SK-N-SH (cell line): ENCODE measurements around the gene SLC13A4. TPM values are rescaled to one million over a fixed set of nuclear protein-coding genes. Genes with fewer than 3 reads are reported as not detected.
A peak's percentile ranks its signal among the peaks of the same experiment; 100 is the strongest.

Source experiments
- CTCF ChIA-PET: fragments of 300-600, 350-600 bp; formaldehyde crosslinking; extraction: SDS; loops from one replicate; lab custom pipeline; 2021; lab: Yijun Ruan, JAX
- POLR2A ChIA-PET: fragments of 350-600 bp; sonication (Branson Sonifier 250); formaldehyde crosslinking; extraction: SDS; loops from one replicate; lab custom pipeline; 2020; ENCODE audit warnings: antibody characterized with exemption, inconsistent platforms; lab: Yijun Ruan, JAX
- DNase-seq: peaks from one replicate; pipeline ENCODE4 v3.0.0; 2012
- H2AFZ ChIP-seq: fragments of 200-600 bp; sonication (generic); 2 replicates; pipeline ENCODE4 v1.8.1; 2016; ENCODE audit warnings: antibody characterized with exemption, mild to moderate bottlenecking, low read depth
- H3F3A ChIP-seq: fragments of 200-600 bp; sonication (generic); replicated peaks from 2 replicates; pipeline ENCODE3; 2016; ENCODE audit warnings: antibody characterized with exemption, mild to moderate bottlenecking; ENCODE audit not compliant: insufficient read depth
- H3K27ac ChIP-seq, 2 experiments: fragments of 200-500 bp in 1 of 2; fragments of 200-600 bp in 1 of 2; sonication (Bioruptor generic) in 1 of 2; sonication (generic), shearing (Covaris generic) in 1 of 2; 2 replicates each; pipeline versions ENCODE4 v1.5.1 to v1.6.1; 2014 to 2016; ENCODE audit warnings: low read depth in 2 of 2, inconsistent platforms in 1 of 2, low read length in 1 of 2, mild to moderate bottlenecking in 1 of 2, mixed read lengths in 1 of 2
- H3K27me3 ChIP-seq: fragments of 200-600 bp; sonication (generic), shearing (Covaris generic); 2 replicates; pipeline ENCODE4 v1.6.1; 2016; ENCODE audit warnings: mixed run types; ENCODE audit not compliant: insufficient read depth
- H3K36me3 ChIP-seq, 2 experiments: fragments of 200-500 bp in 1 of 2; fragments of 200-600 bp in 1 of 2; sonication (Bioruptor generic) in 1 of 2; sonication (generic) in 1 of 2; replicated peaks in 1 of 2; 2 replicates each; pipeline versions ENCODE3 to v1.5.1; 2014 to 2016; ENCODE audit warnings: low read length in 1 of 2, mild to moderate bottlenecking in 1 of 2; ENCODE audit not compliant: insufficient read depth in 2 of 2, control insufficient read depth in 1 of 2
- H3K4me1 ChIP-seq, 2 experiments: fragments of 200-500 bp in 1 of 2; fragments of 200-600 bp in 1 of 2; sonication (Bioruptor generic) in 1 of 2; sonication (generic), shearing (Covaris generic) in 1 of 2; 2 replicates each; pipeline versions ENCODE4 v1.5.1 to v1.6.1; 2014 to 2016; ENCODE audit warnings: low read depth in 1 of 2, low read length in 1 of 2, mixed run types in 1 of 2; ENCODE audit not compliant: insufficient read depth in 2 of 2, control insufficient read depth in 1 of 2
- H3K4me2 ChIP-seq: fragments of 200-600 bp; sonication (generic), shearing (Covaris generic); 2 replicates; pipeline ENCODE4 v1.6.1; 2017; ENCODE audit warnings: mixed run types
- H3K4me3 ChIP-seq, 2 experiments: fragments of 200-500 bp in 1 of 2; fragments of 200-600 bp in 1 of 2; sonication (Bioruptor generic) in 1 of 2; sonication (generic), shearing (Covaris generic) in 1 of 2; 2 replicates each; pipeline versions ENCODE4 v1.5.1 to v1.8.1; 2014 to 2016; ENCODE audit warnings: low read depth in 2 of 2, inconsistent platforms in 1 of 2, low read length in 1 of 2, mild to moderate bottlenecking in 1 of 2, mixed read lengths in 1 of 2, moderate library complexity in 1 of 2
- H3K79me2 ChIP-seq: fragments of 200-600 bp; sonication (generic); 2 replicates; pipeline ENCODE4 v1.8.1; 2017; ENCODE audit warnings: mild to moderate bottlenecking; ENCODE audit not compliant: insufficient read depth
- H3K9ac ChIP-seq: fragments of 200-600 bp; sonication (generic); 2 replicates; pipeline ENCODE4 v1.6.1; 2017; ENCODE audit warnings: mixed run types
- H3K9me2 ChIP-seq: fragments of 200-600 bp; sonication (generic); 2 replicates; pipeline ENCODE4 v1.6.1; 2017; ENCODE audit warnings: mixed run types
- H3K9me3 ChIP-seq: fragments of 200-600 bp; sonication (generic); 2 replicates; pipeline ENCODE4 v1.6.1; 2017; ENCODE audit warnings: mixed run types, mild to moderate bottlenecking, moderate library complexity
- H4K20me1 ChIP-seq: fragments of 200-600 bp; sonication (generic); 2 replicates; pipeline ENCODE4 v1.6.1; 2017; ENCODE audit warnings: mild to moderate bottlenecking, mixed run types; ENCODE audit not compliant: insufficient read depth
- CHD2 ChIP-seq: fragments of 150-350 bp; IDR thresholded peaks from 2 replicates; pipeline ENCODE4 v1.6.1; 2018; ENCODE audit warnings: low read length; ENCODE audit not compliant: partially characterized antibody
- CTCF ChIP-seq: fragments of 200-600 bp; sonication (generic); IDR thresholded peaks from 2 replicates; pipeline ENCODE4 v1.6.1; 2017; ENCODE audit warnings: antibody characterized with exemption, mild to moderate bottlenecking, moderate library complexity
- ELF1 ChIP-seq: IDR thresholded peaks from 2 replicates; pipeline ENCODE4 v1.4.0; 2012
- EZH2phosphoT487 ChIP-seq: fragments of 200-600 bp; sonication (generic); IDR thresholded peaks from 2 replicates; pipeline ENCODE4 v1.6.1; 2017; ENCODE audit warnings: low read depth, mixed run types, mild to moderate bottlenecking, antibody characterized with exemption, moderate library complexity, borderline replicate concordance
- FOSL2 ChIP-seq: IDR thresholded peaks from 2 replicates; pipeline ENCODE4 v1.4.0; 2012; ENCODE audit warnings: low read depth, mild to moderate bottlenecking, moderate library complexity, borderline replicate concordance
- FOXJ3 ChIP-seq: sonication (generic); formaldehyde crosslinking; IDR thresholded peaks from 2 replicates; pipeline ENCODE4 v1.5.1; 2020; ENCODE audit warnings: mild to moderate bottlenecking, missing genetic modification reagents
- JUND ChIP-seq: IDR thresholded peaks from 2 replicates; pipeline ENCODE4 v1.4.0; 2012
- MXI1 ChIP-seq: IDR thresholded peaks from 2 replicates; pipeline ENCODE4 v1.6.1; 2012; ENCODE audit warnings: mild to moderate bottlenecking, low read depth, low read length, improper control_type of control experiment
- POLR2AphosphoS5 ChIP-seq: IDR thresholded peaks from 2 replicates; pipeline ENCODE4 v1.6.1; 2012; ENCODE audit warnings: low read depth, low read length
- REST ChIP-seq: IDR thresholded peaks from 2 replicates; pipeline ENCODE4 v1.6.1; 2012; ENCODE audit warnings: mild to moderate bottlenecking, low read depth, low read length, moderate library complexity
- RFX5 ChIP-seq: IDR thresholded peaks from 2 replicates; pipeline ENCODE4 v1.6.1; 2012; ENCODE audit warnings: mild to moderate bottlenecking, improper control_type of control experiment, low read length
- RXRA ChIP-seq: IDR thresholded peaks from 2 replicates; pipeline ENCODE4 v1.4.0; 2012; ENCODE audit warnings: low read depth, mild to moderate bottlenecking, borderline replicate concordance
- SIN3A ChIP-seq: IDR thresholded peaks from 2 replicates; pipeline ENCODE4 v1.6.1; 2012; ENCODE audit warnings: low read depth, mild to moderate bottlenecking, low read length, moderate library complexity, borderline replicate concordance
- SMC3 ChIP-seq: IDR thresholded peaks from 2 replicates; pipeline ENCODE4 v1.6.1; 2012; ENCODE audit warnings: low read depth, low read length, improper control_type of control experiment
- TAF1 ChIP-seq: IDR thresholded peaks from 2 replicates; pipeline ENCODE4 v1.6.1; 2012; ENCODE audit warnings: low read depth, mild to moderate bottlenecking, low read length, moderate library complexity, borderline replicate concordance
- USF2 ChIP-seq: fragments of 150-350 bp; IDR thresholded peaks from 2 replicates; pipeline ENCODE4 v1.6.1; 2017; ENCODE audit warnings: antibody characterized with exemption, low read length, low read depth, borderline replicate concordance
- WGBS: methylation state at CpG from one replicate; pipeline ENCODE4 v1.1.6; 2017; ENCODE audit warnings: low lambda C conversion rate; 5-methylcytosine and 5-hydroxymethylcytosine counted together
- polyA plus RNA-seq, 3 experiments: library from polyadenylated mRNA; depleted of rRNA; stranded (reverse); fragments of >200 nt; gene quantifications; 2 replicates each; pipeline ENCODE4 v1.2.3, GENCODE V29; 2012

SLC13A4 gene
- polyA plus RNA-seq, 1 of the 3 experiments (the other 2 are of a cell fraction), result 0.30 TPM

GRCh38 chr7:135662123-135662372 lies 65.9 kb downstream of the SLC13A4 start:
- Histone ChIP-seq H3K9me2 (no peaks in the 10 kb centered on the region), H4K20me1 (peaks cover 13% of the 10 kb centered on the region; the same call in 1 of the 2 replicates), H3K4me3 (peak overlapping the region; percentile 73 to 96), H3F3A (peaks cover 34% of the 10 kb centered on the region), H3K4me1 (peaks cover 10 to 11% of the 10 kb centered on the region in 2 experiments), H2AFZ (peak overlapping the region; percentile 97), H3K9me3 (no peaks in the 10 kb centered on the region), H3K36me3 (peaks cover 0 to 22% of the 10 kb centered on the region in 2 experiments), H3K9ac (peak overlapping the region; percentile 99), H3K4me2 (peak overlapping the region; percentile 88), H3K27me3 (no peaks in the 10 kb centered on the region), H3K27ac (peak overlapping the region; percentile 92 to 97; a peak in 3 of 4 replicates), H3K79me2 (peaks cover 47% of the 10 kb centered on the region)
- 27% methylated on average over 9 of the region's 17 CpGs for WGBS
- TF ChIP-seq ELF1, result no peak
- TF ChIP-seq TAF1, result no peak
- no peak for TF ChIP-seq REST
- no peak; the same call in 1 of the 2 replicates for TF ChIP-seq SMC3
- TF ChIP-seq CTCF, result peak; percentile 70
- TF ChIP-seq RFX5, result 0 out of 2 replicates have a peak, but pooled peaks have one; percentile 11
- no peak for DNase-seq
- CTCF ChIA-PET, result interaction anchor here (0.6 to 12.8 kb wide), 15 partner anchors 9 to 388 kb away, joined by 3 to 154 read pairs (median 5); no protein-coding TSS in a partner anchor
- POLR2A ChIA-PET, result interaction anchor here (0.7 to 1.4 kb wide), 7 partner anchors 11 to 388 kb away, joined by 3 to 5 read pairs (median 3); no protein-coding TSS in a partner anchor

GRCh38 chr7:135661311-135662122 lies 66.5 kb downstream of the SLC13A4 start:
- POLR2A ChIA-PET, result interaction anchor here (0.7 to 1.4 kb wide), 6 partner anchors 12 to 387 kb away, joined by 3 to 5 read pairs (median 3); no protein-coding TSS in a partner anchor
- H3K27ac ChIP-seq, result peak overlapping the region; percentile 92 to 97; a peak in 3 of 4 replicates
- peak overlapping the region; percentile 97 for H2AFZ ChIP-seq

More at GRCh38 chr7:135661311-135662122, 66.5 kb downstream of the SLC13A4 start:
- Histone ChIP-seq H3F3A (peaks cover 34% of the 10 kb centered on the region), H3K4me2 (peak overlapping the region; percentile 88), H4K20me1 (peaks cover 13% of the 10 kb centered on the region; the same call in 1 of the 2 replicates), H3K36me3 (peaks cover 0 to 18% of the 10 kb centered on the region in 2 experiments), H3K27me3 (no peaks in the 10 kb centered on the region)
- CTCF ChIA-PET, result interaction anchor here (0.6 to 12.8 kb wide), 15 partner anchors 8 to 388 kb away, joined by 3 to 154 read pairs (median 5); no protein-coding TSS in a partner anchor
- TF ChIP-seq FOXJ3 (CRISPR knock-in tag) (no peak), CHD2 (no peak), EZH2phosphoT487 (no peak), RXRA (no peak), SIN3A (no peak), JUND (no peak), USF2 (no peak), FOSL2 (no peak), MXI1 (no peak), POLR2AphosphoS5 (no peak)
- TF ChIP-seq, all 33 proteins: peak for 0
- peak overlapping the region; percentile 99 for H3K9ac ChIP-seq
- H3K4me3 ChIP-seq, result peak overlapping the region; percentile 73 to 96
- H3K9me3 ChIP-seq, result no peaks in the 10 kb centered on the region
- peaks cover 42% of the 10 kb centered on the region for H3K79me2 ChIP-seq
- no peak for DNase-seq
- no peaks in the 10 kb centered on the region for H3K9me2 ChIP-seq
- 80% methylated on average over 14 of the region's 14 CpGs for WGBS
- H3K4me1 ChIP-seq, result peaks cover 10 to 11% of the 10 kb centered on the region in 2 experiments
